Measurements from ENCODE around the gene CIP2A.
"Not testable (repeated sequence)": the region's sequence is repeated elsewhere in the genome, so short reads cannot be mapped to it uniquely, and the experiment has no call there.

CIP2A gene

DNA sequence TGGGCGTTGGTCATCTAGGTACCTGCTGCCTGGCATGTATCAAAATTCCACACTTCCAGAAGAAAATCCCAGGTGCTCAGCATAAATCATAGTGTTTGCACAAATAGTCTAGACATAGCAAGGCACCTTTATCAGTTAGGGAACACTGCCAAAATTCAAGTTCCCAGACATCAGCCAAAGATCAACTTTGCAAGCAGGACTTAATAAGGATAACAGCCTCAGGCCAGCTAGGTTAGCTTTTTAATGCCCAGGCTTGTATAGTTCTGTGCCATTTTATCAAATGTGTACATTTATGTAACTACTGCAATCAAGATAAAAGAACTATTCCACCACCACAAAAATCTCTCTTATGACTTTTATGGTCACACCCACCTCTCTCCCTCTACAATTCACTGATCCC, 31.0 kb upstream of the CIP2A start:
- H3K4me3 ChIP-seq (ENCODE audit: low read depth, low read length, poor library complexity, severe bottlenecking) = no peak overlapping the region
- no peak overlapping the region for H3K9ac ChIP-seq (ENCODE audit: low read length)
- no peaks in the 10 kb centered on the region for H3K4me1 ChIP-seq (ENCODE audit: insufficient read depth, low read length, severe bottlenecking)
- H3K4me2 ChIP-seq (ENCODE audit: low read length) = no peak overlapping the region
- no peaks in the 10 kb centered on the region for H3K9me2 ChIP-seq (ENCODE audit: low read depth, low read length)
- H3K27ac ChIP-seq (ENCODE audit: low read depth, low read length, poor library complexity, severe bottlenecking) = no peak overlapping the region
- no peaks in the 10 kb centered on the region for H3F3A ChIP-seq (ENCODE audit: insufficient read depth, low read length)
- no peaks in the 10 kb centered on the region for H3K79me2 ChIP-seq (ENCODE audit: insufficient read depth, low read length)
- H3K36me3 ChIP-seq (ENCODE audit: insufficient read depth, low read length) = no peaks in the 10 kb centered on the region
- TF ChIP-seq, protein P1, sequence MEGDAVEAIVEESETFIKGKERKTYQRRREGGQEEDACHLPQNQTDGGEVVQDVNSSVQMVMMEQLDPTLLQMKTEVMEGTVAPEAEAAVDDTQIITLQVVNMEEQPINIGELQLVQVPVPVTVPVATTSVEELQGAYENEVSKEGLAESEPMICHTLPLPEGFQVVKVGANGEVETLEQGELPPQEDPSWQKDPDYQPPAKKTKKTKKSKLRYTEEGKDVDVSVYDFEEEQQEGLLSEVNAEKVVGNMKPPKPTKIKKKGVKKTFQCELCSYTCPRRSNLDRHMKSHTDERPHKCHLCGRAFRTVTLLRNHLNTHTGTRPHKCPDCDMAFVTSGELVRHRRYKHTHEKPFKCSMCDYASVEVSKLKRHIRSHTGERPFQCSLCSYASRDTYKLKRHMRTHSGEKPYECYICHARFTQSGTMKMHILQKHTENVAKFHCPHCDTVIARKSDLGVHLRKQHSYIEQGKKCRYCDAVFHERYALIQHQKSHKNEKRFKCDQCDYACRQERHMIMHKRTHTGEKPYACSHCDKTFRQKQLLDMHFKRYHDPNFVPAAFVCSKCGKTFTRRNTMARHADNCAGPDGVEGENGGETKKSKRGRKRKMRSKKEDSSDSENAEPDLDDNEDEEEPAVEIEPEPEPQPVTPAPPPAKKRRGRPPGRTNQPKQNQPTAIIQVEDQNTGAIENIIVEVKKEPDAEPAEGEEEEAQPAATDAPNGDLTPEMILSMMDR (IDR thresholded peaks at IDR 0.05; ENCODE audit: low read length) = no peak
- TF ChIP-seq EZH2 (IDR thresholded peaks at IDR 0.05; ENCODE audit: borderline replicate concordance, low read length) = no peak
- no peaks in the 10 kb centered on the region for H4K20me1 ChIP-seq (ENCODE audit: insufficient read depth, low read length)
- no peaks in the 10 kb centered on the region for H3K27me3 ChIP-seq (ENCODE audit: insufficient read depth, low read length)
- no peak overlapping the region for H2AFZ ChIP-seq (ENCODE audit: low read length)
- H3K9me3 ChIP-seq (ENCODE audit: low read length) = no peaks in the 10 kb centered on the region

DNA sequence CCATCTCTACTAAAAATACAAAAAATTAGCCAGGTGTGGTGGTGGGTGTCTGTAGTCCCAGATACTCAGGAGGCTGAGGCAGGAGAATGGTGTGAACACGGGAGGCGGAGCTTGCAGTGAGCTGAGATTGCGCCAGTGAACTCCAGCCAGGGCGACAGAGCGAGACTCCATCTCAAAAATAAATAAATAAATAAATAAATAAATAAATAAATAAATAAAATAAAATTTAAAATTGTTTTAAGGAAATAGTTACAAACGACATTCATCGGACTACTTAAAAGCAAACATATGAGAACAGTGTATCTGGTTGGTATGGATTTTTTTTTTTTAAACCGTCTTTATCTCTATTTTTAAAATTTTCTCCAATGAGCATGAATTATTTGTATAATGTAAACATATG, 26.9 kb upstream of the CIP2A start:
- not testable (repeated sequence) for H3K36me3 ChIP-seq (ENCODE audit: insufficient read depth, low read length); H3K9me3 ChIP-seq (ENCODE audit: low read length); H3K27me3 ChIP-seq (ENCODE audit: insufficient read depth, low read length); H3K9me2 ChIP-seq (ENCODE audit: low read depth, low read length); H3K4me2 ChIP-seq (ENCODE audit: low read length); H3K79me2 ChIP-seq (ENCODE audit: insufficient read depth, low read length); H3K27ac ChIP-seq (ENCODE audit: low read depth, low read length, poor library complexity, severe bottlenecking); H3K4me1 ChIP-seq (ENCODE audit: insufficient read depth, low read length, severe bottlenecking); H2AFZ ChIP-seq (ENCODE audit: low read length); H3K9ac ChIP-seq (ENCODE audit: low read length); H3K4me3 ChIP-seq (ENCODE audit: low read depth, low read length, poor library complexity, severe bottlenecking); H4K20me1 ChIP-seq (ENCODE audit: insufficient read depth, low read length); H3F3A ChIP-seq (ENCODE audit: insufficient read depth, low read length)

DNA sequence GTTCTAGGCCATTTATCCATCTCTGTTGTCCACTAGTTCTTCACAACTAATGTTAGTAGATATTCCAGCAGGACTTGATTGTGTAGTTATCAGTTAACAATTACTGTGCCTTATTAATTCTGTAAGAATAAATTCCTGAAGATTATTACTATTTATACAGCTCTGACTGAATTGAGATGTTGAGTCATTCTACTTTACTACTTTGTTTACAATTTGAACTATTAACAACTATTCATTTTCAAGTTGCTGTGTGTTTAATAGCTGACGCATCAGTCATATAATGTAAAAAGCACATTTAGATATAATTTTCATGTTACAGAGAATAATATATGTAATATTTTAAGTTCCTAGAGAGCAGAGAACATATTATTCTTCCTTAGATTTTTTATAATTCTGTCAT, 21.4 kb upstream of the CIP2A start:
- no peaks in the 10 kb centered on the region for H3K79me2 ChIP-seq (ENCODE audit: insufficient read depth, low read length)
- no peaks in the 10 kb centered on the region for H4K20me1 ChIP-seq (ENCODE audit: insufficient read depth, low read length)
- no peak overlapping the region for H3K9ac ChIP-seq (ENCODE audit: low read length)
- H2AFZ ChIP-seq (ENCODE audit: low read length) = no peak overlapping the region
- H3K4me1 ChIP-seq (ENCODE audit: insufficient read depth, low read length, severe bottlenecking) = no peaks in the 10 kb centered on the region
- no peak overlapping the region for H3K27ac ChIP-seq (ENCODE audit: low read depth, low read length, poor library complexity, severe bottlenecking)
- no peaks in the 10 kb centered on the region for H3K9me3 ChIP-seq (ENCODE audit: low read length)
- no peaks in the 10 kb centered on the region for H3K9me2 ChIP-seq (ENCODE audit: low read depth, low read length)
- no peak for TF ChIP-seq EZH2 (IDR thresholded peaks at IDR 0.05; ENCODE audit: borderline replicate concordance, low read length)
- TF ChIP-seq, protein P1 (IDR thresholded peaks at IDR 0.05; ENCODE audit: low read length) = no peak
- H3K27me3 ChIP-seq (ENCODE audit: insufficient read depth, low read length) = no peaks in the 10 kb centered on the region
- H3K4me3 ChIP-seq (ENCODE audit: low read depth, low read length, poor library complexity, severe bottlenecking) = no peak overlapping the region
- 0 out of 2 replicates have a peak, but pooled peaks cover 6% of the 10 kb centered on the region for H3K36me3 ChIP-seq (ENCODE audit: insufficient read depth, low read length)
- no peak overlapping the region for H3K4me2 ChIP-seq (ENCODE audit: low read length)
- H3F3A ChIP-seq (ENCODE audit: insufficient read depth, low read length) = no peaks in the 10 kb centered on the region

DNA sequence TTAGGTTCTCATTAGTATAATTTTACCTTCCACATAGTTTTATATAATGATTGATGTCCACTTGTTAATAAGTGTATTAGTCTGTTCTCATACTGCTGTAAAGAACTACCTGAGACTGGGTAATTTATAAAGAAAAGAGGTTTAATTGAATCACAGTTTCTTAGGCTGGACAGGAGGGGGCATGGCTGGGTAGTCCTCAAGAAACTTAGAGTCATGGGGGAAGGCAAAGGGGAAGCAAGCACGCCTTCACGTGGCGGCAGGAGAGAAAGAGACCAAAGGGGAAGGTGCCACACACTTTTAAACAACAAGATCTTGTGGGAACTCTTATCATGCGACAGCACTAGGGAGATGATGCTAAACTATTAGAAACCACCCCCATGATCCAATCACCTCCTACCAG, 19.5 kb upstream of the CIP2A start:
- Histone ChIP-seq H3K27ac (ENCODE audit: low read depth, low read length, poor library complexity, severe bottlenecking) (no peak overlapping the region), H3K4me1 (ENCODE audit: insufficient read depth, low read length, severe bottlenecking) (peaks cover 4% of the 10 kb centered on the region), H3F3A (ENCODE audit: insufficient read depth, low read length) (no peaks in the 10 kb centered on the region), H3K9me3 (ENCODE audit: low read length) (no peaks in the 10 kb centered on the region), H3K36me3 (ENCODE audit: insufficient read depth, low read length) (0 out of 2 replicates have a peak, but pooled peaks cover 6% of the 10 kb centered on the region), H2AFZ (ENCODE audit: low read length) (no peak overlapping the region), H3K9ac (ENCODE audit: low read length) (no peak overlapping the region), H3K4me2 (ENCODE audit: low read length) (no peak overlapping the region), H3K9me2 (ENCODE audit: low read depth, low read length) (no peaks in the 10 kb centered on the region), H3K79me2 (ENCODE audit: insufficient read depth, low read length) (no peaks in the 10 kb centered on the region), H4K20me1 (ENCODE audit: insufficient read depth, low read length) (no peaks in the 10 kb centered on the region), H3K27me3 (ENCODE audit: insufficient read depth, low read length) (no peaks in the 10 kb centered on the region), H3K4me3 (ENCODE audit: low read depth, low read length, poor library complexity, severe bottlenecking) (no peak overlapping the region)
- no peak for TF ChIP-seq EZH2 (IDR thresholded peaks at IDR 0.05; ENCODE audit: borderline replicate concordance, low read length)
- TF ChIP-seq, protein P1 (IDR thresholded peaks at IDR 0.05; ENCODE audit: low read length) = peak; percentile 36; the same call in 1 of the 2 replicates
